ENCODE measurements around the gene LCN1. TPM values are rescaled to one million over a fixed set of nuclear protein-coding genes. Genes with fewer than 3 reads are reported as not detected.

Gene LCN1
- total RNA-seq, 2 experiments from 2014 or later: not detected

DNA sequence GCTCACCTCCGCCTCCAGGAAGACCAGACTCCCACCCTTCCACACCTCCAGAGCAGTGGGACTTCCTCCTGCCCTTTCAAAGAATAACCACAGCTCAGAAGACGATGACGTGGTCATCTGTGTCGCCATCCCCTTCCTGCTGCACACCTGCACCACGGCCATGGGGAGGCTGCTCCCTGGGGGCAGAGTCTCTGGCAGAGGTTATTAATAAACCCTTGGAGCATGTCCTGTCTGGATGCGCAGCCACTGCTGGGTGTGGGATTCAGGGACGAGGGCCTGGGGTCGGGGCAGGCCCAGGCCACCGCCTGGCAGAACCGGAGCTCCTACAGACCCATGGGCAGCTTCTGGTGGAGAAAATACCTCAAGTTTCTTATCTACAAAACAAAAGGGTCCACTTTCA, 45.3 kb downstream of the LCN1 start:
- Mint-ChIP-seq H3K27ac (no peak overlapping the region), H3K4me1 (ENCODE audit: low read depth) (no peaks in the 10 kb centered on the region), H3K9me3 (peaks cover 7% of the 10 kb centered on the region), H3K27me3 (peaks cover 6% of the 10 kb centered on the region), H3K4me3 (no peak overlapping the region), H3K36me3 (no peaks in the 10 kb centered on the region)
- DNase-seq: no peak
- CTCF ChIA-PET: interaction anchor here (0.6 kb wide), 1 partner anchor 35 kb away, joined by 4 read pairs; no protein-coding TSS in a partner anchor
- intact Hi-C loops (cut with micrococcal nuclease): no loop called here
- POLR2A ChIA-PET: no interaction called here

DNA sequence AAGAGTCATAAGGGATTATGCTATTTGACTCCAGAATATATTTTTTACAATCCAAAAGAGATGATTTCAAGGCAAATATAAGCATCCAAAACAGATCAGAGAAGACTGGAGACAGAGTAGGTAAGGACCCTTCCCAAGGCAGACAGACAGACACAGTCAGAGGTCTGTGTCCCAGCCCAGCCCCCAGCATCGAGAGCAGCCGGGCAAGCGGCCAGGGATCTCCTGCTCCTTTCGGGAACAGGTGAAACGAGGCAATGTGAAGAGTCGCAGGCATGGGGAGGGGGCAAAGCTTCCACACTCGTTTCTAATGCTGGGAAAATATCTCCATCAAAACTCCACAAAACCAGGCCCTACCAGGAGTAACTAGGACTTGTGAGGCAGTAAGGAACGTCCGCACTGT, 46.1 kb downstream of the LCN1 start:
- H3K4me3 Mint-ChIP-seq: no peak overlapping the region
- no peaks in the 10 kb centered on the region for H3K4me1 Mint-ChIP-seq (ENCODE audit: low read depth)
- POLR2A ChIA-PET: no interaction called here
- intact Hi-C loops (cut with micrococcal nuclease): no loop called here
- peaks cover 5% of the 10 kb centered on the region for H3K27me3 Mint-ChIP-seq
- no peak for DNase-seq
- no peaks in the 10 kb centered on the region for H3K36me3 Mint-ChIP-seq
- CTCF ChIA-PET: no interaction called here
- H3K9me3 Mint-ChIP-seq: peaks cover 7% of the 10 kb centered on the region
- H3K27ac Mint-ChIP-seq: no peak overlapping the region

DNA sequence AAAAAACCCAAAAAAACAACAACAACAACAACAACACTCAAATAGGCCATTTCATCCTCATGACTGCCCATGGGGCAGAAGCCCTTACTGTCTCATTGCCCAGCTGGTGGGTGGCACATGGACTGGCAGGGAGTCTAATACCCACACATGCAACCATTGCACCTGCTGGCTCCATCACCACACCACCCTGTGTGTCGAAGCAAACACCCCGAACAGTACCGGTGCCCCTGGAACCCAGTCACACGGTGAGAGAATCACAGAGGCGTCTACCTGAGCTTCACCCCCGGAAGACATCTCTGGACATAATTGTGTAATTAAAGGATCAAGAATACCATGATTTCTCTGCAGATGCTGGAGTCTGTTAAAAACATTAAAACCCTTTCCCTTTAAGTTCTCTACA, 46.8 kb downstream of the LCN1 start:
- Mint-ChIP-seq H3K4me3 (no peak overlapping the region), H3K36me3 (no peaks in the 10 kb centered on the region), H3K9me3 (peaks cover 7% of the 10 kb centered on the region), H3K27ac (no peak overlapping the region), H3K27me3 (peaks cover 5% of the 10 kb centered on the region), H3K4me1 (ENCODE audit: low read depth) (no peaks in the 10 kb centered on the region)
- intact Hi-C loops (cut with micrococcal nuclease): no loop called here
- ChIA-PET POLR2A (no interaction called here), CTCF (no interaction called here)
- DNase-seq: no peak

DNA sequence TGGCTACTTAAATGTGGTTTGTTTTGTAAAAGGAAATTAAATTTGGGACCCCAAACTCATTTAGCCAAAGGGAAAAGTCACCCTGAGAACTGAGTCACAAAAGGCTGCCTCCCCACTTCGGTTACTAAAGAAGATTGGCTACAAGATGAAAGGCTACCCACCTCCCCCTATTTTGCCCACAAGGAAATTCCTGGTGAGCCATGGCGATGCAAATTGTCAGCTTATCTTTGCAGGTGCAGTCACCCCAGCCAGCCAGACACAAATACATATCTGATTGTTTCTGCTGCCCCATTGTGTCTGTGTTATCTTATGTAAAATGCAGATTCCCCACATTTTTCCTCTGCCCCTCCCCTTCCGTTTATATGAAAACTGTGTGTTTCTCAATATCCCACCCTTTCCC, 49.2 kb downstream of the LCN1 start:
- Mint-ChIP-seq H3K27ac (no peak overlapping the region), H3K27me3 (peaks cover 6% of the 10 kb centered on the region), H3K36me3 (no peaks in the 10 kb centered on the region), H3K9me3 (peaks cover 7% of the 10 kb centered on the region), H3K4me3 (no peak overlapping the region), H3K4me1 (ENCODE audit: low read depth) (no peaks in the 10 kb centered on the region)
- ChIA-PET POLR2A (no interaction called here), CTCF (interaction anchor here (0.7 kb wide), 1 partner anchor 31 kb away, joined by 3 read pairs; no protein-coding TSS in a partner anchor)
- intact Hi-C loops (cut with micrococcal nuclease): no loop called here
- DNase-seq: no peak

DNA sequence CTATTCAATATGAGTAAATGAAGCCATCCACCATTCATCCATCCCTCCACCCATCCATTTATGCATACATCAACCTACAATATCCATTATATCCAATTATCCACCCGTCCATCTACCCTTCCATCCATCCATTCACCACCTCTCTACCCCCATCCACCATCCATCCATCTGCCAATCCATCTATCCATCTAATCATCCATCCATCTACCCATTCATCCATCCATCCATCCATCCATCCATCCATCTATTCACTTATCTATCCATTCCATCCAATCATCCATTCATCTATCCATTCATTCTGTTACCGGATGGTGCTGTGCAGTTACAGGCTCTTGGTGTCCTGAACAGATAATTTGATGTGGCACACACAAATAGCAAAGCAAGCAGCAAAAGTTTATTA, 51.0 kb downstream of the LCN1 start:
- POLR2A ChIA-PET: no interaction called here
- CTCF ChIA-PET: no interaction called here
- intact Hi-C loops (cut with micrococcal nuclease): no loop called here
- Mint-ChIP-seq H3K9me3 (peaks cover 7% of the 10 kb centered on the region), H3K4me3 (no peak overlapping the region), H3K27me3 (peaks cover 4% of the 10 kb centered on the region), H3K36me3 (no peaks in the 10 kb centered on the region), H3K4me1 (ENCODE audit: low read depth) (no peaks in the 10 kb centered on the region), H3K27ac (no peak overlapping the region)
- DNase-seq: no peak

GRCh38 chr9:135573124-135573523, 51.9 kb downstream of the LCN1 start:
- intact Hi-C loops (cut with micrococcal nuclease): no loop called here
- peaks cover 7% of the 10 kb centered on the region for H3K9me3 Mint-ChIP-seq
- H3K4me3 Mint-ChIP-seq: no peak overlapping the region
- H3K27me3 Mint-ChIP-seq: peaks cover 4% of the 10 kb centered on the region
- H3K27ac Mint-ChIP-seq: no peak overlapping the region
- no peaks in the 10 kb centered on the region for H3K36me3 Mint-ChIP-seq
- CTCF ChIA-PET: no interaction called here
- H3K4me1 Mint-ChIP-seq (ENCODE audit: low read depth): no peaks in the 10 kb centered on the region
- no peak for DNase-seq
- POLR2A ChIA-PET: no interaction called here

GRCh38 chr9:135574331-135574730, 53.1 kb downstream of the LCN1 start:
- no peak for DNase-seq
- POLR2A ChIA-PET: no interaction called here
- Mint-ChIP-seq H3K36me3 (no peaks in the 10 kb centered on the region), H3K4me1 (ENCODE audit: low read depth) (no peaks in the 10 kb centered on the region), H3K9me3 (peaks cover 2% of the 10 kb centered on the region), H3K27me3 (peaks cover 3% of the 10 kb centered on the region), H3K27ac (no peak overlapping the region), H3K4me3 (no peak overlapping the region)
- CTCF ChIA-PET: interaction anchor here (0.7 kb wide), 1 partner anchor 63 kb away, joined by 3 read pairs; no protein-coding TSS in a partner anchor
- intact Hi-C loops (cut with micrococcal nuclease): no loop called here

DNA sequence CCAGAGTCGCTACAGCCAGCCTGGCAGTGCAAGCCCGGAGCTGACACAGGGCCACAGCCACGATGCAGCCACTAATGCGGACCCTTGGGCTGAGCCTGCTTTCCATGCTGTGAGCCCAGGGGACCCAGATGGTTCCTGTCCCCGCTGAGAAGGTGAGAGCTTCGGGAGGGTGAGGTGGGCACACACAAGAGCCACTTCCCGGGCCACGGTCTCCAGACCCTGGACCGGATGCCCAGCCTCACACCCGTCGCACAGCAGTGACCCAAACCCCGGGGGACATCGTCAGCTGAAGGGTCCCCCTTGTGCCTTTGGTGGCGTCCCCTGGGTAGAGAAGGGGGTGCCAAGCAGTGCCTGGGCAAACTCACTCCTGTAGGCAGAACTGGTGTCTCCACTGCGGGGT, 53.7 kb downstream of the LCN1 start:
- POLR2A ChIA-PET: no interaction called here
- H3K27ac Mint-ChIP-seq: no peak overlapping the region
- no peak overlapping the region for H3K4me3 Mint-ChIP-seq
- H3K9me3 Mint-ChIP-seq: no peaks in the 10 kb centered on the region
- no peaks in the 10 kb centered on the region for H3K36me3 Mint-ChIP-seq
- H3K27me3 Mint-ChIP-seq: peaks cover 2% of the 10 kb centered on the region
- CTCF ChIA-PET: no interaction called here
- DNase-seq: no peak
- H3K4me1 Mint-ChIP-seq (ENCODE audit: low read depth): no peaks in the 10 kb centered on the region
- intact Hi-C loops (cut with micrococcal nuclease): no loop called here

Other genes starting within 250 kb of the LCN1 start
- gene PPP1R26, start 41.7 kb upstream of the LCN1 start, total RNA-seq: 1 to 10 TPM; 3.5 to 4.9 TPM
- gene MRPS2, start 20.8 kb upstream of the LCN1 start, total RNA-seq: 10 to 100 TPM; 42.2 to 42.7 TPM
- not detected for gene OBP2A, start 24.7 kb downstream of the LCN1 start, total RNA-seq
- not detected for gene PAEP, start 40.3 kb downstream of the LCN1 start, total RNA-seq
- not detected for gene GLT6D1, start 118.1 kb downstream of the LCN1 start, total RNA-seq
- gene LCN9, start 141.9 kb downstream of the LCN1 start, total RNA-seq: not detected
- not detected for gene SOHLH1, start 178.0 kb downstream of the LCN1 start, total RNA-seq
- gene KCNT1, start 180.7 kb downstream of the LCN1 start, total RNA-seq: not detected